MM.1S (cell line): ENCODE measurements around the gene SLC17A7.

Source experiments
- DNase-seq: peaks from one replicate; pipeline ENCODE4 v3.0.0-alpha.2; 2015
- H2AFZ ChIP-seq: fragments of 300-600 bp; sonication (generic); 2 replicates; pipeline ENCODE4 v1.6.0; 2016; ENCODE audit warnings: antibody characterized with exemption, low read length
- H3F3A ChIP-seq: fragments of 300-600 bp; sonication (generic); 2 replicates; pipeline ENCODE4 v1.6.1; 2016; ENCODE audit warnings: mild to moderate bottlenecking, antibody characterized with exemption, low read length, moderate library complexity, mixed read lengths; ENCODE audit not compliant: insufficient read depth
- H3K27ac ChIP-seq: fragments of 300-600 bp; sonication (generic); 2 replicates; pipeline ENCODE4 v1.5.1; 2016; ENCODE audit warnings: mild to moderate bottlenecking, low read length
- H3K27me3 ChIP-seq: fragments of 300-600 bp; sonication (generic); replicated peaks from 2 replicates; pipeline ENCODE4 v1.6.0; 2016; ENCODE audit warnings: low read length; ENCODE audit not compliant: insufficient read depth
- H3K36me3 ChIP-seq: fragments of 300-600 bp; sonication (generic); replicated peaks from 2 replicates; pipeline ENCODE4 v1.6.1; 2016; ENCODE audit warnings: mild to moderate bottlenecking, low read length, mixed read lengths; ENCODE audit not compliant: insufficient read depth
- H3K4me1 ChIP-seq: fragments of 300-600 bp; sonication (generic); 2 replicates; pipeline ENCODE4 v1.6.1; 2016; ENCODE audit warnings: low read length, mixed read lengths
- H3K4me2 ChIP-seq: fragments of 300-600 bp; sonication (generic); 2 replicates; pipeline ENCODE4 v1.6.0; 2016; ENCODE audit warnings: low read depth, low read length
- H3K4me3 ChIP-seq: fragments of 300-600 bp; sonication (generic); 2 replicates; pipeline ENCODE4 v1.5.1; 2016; ENCODE audit warnings: low read length, mixed read lengths
- H3K79me2 ChIP-seq: fragments of 300-600 bp; sonication (generic); 2 replicates; pipeline ENCODE4 v1.6.1; 2016; ENCODE audit warnings: mixed run types, low read length, mixed read lengths
- H3K9ac ChIP-seq: fragments of 300-600 bp; sonication (generic); 2 replicates; pipeline ENCODE4 v1.6.1; 2016; ENCODE audit warnings: low read length, mixed read lengths
- H3K9me2 ChIP-seq: fragments of 300-600 bp; sonication (generic); replicated peaks from 2 replicates; pipeline ENCODE4 v1.6.1; 2016; ENCODE audit warnings: mild to moderate bottlenecking, low read length, mixed read lengths; ENCODE audit not compliant: insufficient read depth
- H3K9me3 ChIP-seq: fragments of 300-600 bp; sonication (generic); replicated peaks from 2 replicates; pipeline ENCODE4 v1.6.1; 2016; ENCODE audit warnings: mild to moderate bottlenecking, low read length, mixed read lengths; ENCODE audit not compliant: insufficient read depth
- H4K20me1 ChIP-seq: fragments of 300-600 bp; sonication (generic); 2 replicates; pipeline ENCODE4 v1.6.1; 2016; ENCODE audit warnings: mild to moderate bottlenecking, low read length, moderate library complexity, mixed read lengths; ENCODE audit not compliant: insufficient read depth
- EZH2 ChIP-seq: fragments of 300-600 bp; sonication (generic); optimal IDR thresholded peaks from 2 replicates; pipeline ENCODE3; 2017; ENCODE audit warnings: low read depth, mild to moderate bottlenecking, antibody characterized with exemption, low read length, mixed read lengths
- EZH2phosphoT487 ChIP-seq: fragments of 300-600 bp; sonication (generic); IDR thresholded peaks from 2 replicates; pipeline ENCODE4 v1.6.1; 2018; ENCODE audit warnings: antibody characterized with exemption, low read length
- TF ChIP-seq, protein P1 (sequence below): fragments of 300-600 bp; sonication (generic); IDR thresholded peaks from 2 replicates; pipeline ENCODE4 v1.5.1; 2016; ENCODE audit warnings: antibody characterized with exemption, low read length, mixed read lengths

The SLC17A7 gene

DNA sequence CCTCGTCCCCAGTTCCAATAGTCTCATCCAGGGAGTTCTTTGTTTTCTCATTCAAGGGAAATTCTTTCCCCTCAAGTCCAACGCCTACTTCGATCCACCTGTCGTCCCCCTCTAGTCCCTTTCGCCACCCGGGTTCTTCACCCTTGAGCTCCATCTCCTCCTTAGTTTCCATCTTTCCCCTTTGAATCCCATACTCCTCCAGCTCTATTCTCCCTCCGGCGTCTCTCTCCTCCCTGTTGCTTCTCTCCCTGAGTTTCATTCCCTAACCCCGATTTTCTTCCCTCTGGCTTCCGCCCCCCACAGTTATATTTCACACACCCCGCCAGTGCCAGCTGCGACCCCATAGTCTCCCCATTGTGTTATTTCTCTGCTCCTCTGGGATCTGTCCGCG is 628 bp upstream of the SLC17A7 start:
- Histone ChIP-seq H3K36me3 (no peaks in the 10 kb centered on the region), H2AFZ (no peak overlapping the region), H3K4me2 (peak overlapping the region; percentile 90; the same call in 1 of the 2 replicates), H3K9ac (no peak overlapping the region), H3F3A (peaks cover 2% of the 10 kb centered on the region; the same call in 1 of the 2 replicates), H3K9me2 (no peaks in the 10 kb centered on the region), H4K20me1 (no peaks in the 10 kb centered on the region), H3K27me3 (peaks cover 52% of the 10 kb centered on the region), H3K4me3 (no peak overlapping the region), H3K27ac (no peak overlapping the region), H3K4me1 (no peaks in the 10 kb centered on the region), H3K9me3 (no peaks in the 10 kb centered on the region), H3K79me2 (no peaks in the 10 kb centered on the region)
- DNase-seq: no peak
- TF ChIP-seq EZH2 (no peak), EZH2phosphoT487 (no peak)
- TF ChIP-seq, protein P1, sequence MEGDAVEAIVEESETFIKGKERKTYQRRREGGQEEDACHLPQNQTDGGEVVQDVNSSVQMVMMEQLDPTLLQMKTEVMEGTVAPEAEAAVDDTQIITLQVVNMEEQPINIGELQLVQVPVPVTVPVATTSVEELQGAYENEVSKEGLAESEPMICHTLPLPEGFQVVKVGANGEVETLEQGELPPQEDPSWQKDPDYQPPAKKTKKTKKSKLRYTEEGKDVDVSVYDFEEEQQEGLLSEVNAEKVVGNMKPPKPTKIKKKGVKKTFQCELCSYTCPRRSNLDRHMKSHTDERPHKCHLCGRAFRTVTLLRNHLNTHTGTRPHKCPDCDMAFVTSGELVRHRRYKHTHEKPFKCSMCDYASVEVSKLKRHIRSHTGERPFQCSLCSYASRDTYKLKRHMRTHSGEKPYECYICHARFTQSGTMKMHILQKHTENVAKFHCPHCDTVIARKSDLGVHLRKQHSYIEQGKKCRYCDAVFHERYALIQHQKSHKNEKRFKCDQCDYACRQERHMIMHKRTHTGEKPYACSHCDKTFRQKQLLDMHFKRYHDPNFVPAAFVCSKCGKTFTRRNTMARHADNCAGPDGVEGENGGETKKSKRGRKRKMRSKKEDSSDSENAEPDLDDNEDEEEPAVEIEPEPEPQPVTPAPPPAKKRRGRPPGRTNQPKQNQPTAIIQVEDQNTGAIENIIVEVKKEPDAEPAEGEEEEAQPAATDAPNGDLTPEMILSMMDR: no peak

DNA sequence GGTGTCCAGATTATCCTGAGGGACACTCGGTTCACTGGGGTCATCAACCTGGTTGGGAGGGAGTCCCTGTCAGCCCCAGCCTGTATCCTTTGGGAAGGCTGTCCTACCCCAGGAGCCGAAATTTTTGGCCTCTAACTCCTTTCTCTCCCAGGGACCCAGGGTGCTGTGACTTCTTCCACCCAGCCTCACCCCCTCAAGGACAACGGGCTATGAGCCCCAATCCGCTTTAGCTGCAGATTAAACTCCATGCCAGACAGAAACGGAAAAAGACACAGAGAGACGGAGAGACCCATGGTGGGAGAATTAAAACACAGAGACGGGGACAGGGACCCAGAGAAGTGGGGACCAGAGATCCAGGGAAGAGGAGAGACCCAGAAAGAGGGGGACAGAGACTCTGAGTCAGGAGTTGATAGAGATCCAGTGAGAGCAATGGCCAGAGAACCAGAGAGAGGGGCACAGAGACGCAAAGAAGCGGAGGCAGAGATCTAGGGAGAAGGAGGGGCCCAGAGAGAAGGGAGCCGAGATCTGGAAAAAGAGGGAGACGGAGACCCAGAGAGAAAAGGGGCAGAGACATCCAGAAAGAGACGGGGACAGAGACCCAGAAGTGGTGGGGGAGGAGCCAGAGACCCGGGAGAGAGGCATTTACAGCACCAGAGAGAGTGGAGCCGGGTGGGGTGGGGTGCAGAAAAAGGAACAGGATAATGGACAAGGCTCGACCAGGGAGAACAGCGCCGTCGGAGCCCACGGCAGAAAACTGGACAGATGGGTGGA is 703 bp downstream of the SLC17A7 start:
- Histone ChIP-seq H3K9me3 (no peaks in the 10 kb centered on the region), H3K9me2 (no peaks in the 10 kb centered on the region), H2AFZ (no peak overlapping the region), H3K27me3 (peaks cover 65% of the 10 kb centered on the region), H3K4me2 (no peak overlapping the region), H3F3A (no peaks in the 10 kb centered on the region), H3K4me1 (no peaks in the 10 kb centered on the region), H3K36me3 (no peaks in the 10 kb centered on the region), H3K4me3 (no peak overlapping the region), H3K9ac (no peak overlapping the region), H3K27ac (no peak overlapping the region), H4K20me1 (no peaks in the 10 kb centered on the region), H3K79me2 (no peaks in the 10 kb centered on the region)
- no peak for DNase-seq
- TF ChIP-seq EZH2phosphoT487 (no peak), EZH2 (no peak)
- TF ChIP-seq, protein P1: no peak

DNA sequence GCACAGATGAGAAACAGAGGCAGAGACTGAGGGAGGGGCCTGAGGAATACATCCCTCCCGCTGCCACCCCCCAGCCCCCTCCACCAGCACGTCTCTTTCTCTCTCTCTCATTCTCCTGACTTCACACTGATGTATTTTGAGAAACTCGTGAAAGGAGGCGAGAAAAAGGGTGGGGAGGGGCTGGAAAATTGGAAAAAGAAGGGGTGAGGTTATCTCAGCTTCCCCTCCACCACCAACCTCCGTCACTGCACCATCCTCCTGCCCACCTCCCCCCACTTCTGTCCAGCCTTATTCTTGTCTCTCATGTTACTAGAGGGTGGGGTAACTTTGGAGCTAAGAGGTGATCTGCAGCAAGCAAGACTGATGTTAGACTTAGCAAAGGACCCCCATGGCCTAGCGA is 1.5 kb downstream of the SLC17A7 start:
- Histone ChIP-seq H3K4me1 (no peaks in the 10 kb centered on the region), H3K9me2 (no peaks in the 10 kb centered on the region), H3K4me3 (no peak overlapping the region), H2AFZ (no peak overlapping the region), H3K9ac (no peak overlapping the region), H3K4me2 (no peak overlapping the region), H3K27ac (no peak overlapping the region), H3K9me3 (no peaks in the 10 kb centered on the region), H4K20me1 (no peaks in the 10 kb centered on the region), H3K27me3 (peaks cover 73% of the 10 kb centered on the region), H3K36me3 (no peaks in the 10 kb centered on the region), H3F3A (no peaks in the 10 kb centered on the region), H3K79me2 (no peaks in the 10 kb centered on the region)
- DNase-seq: no peak
- TF ChIP-seq EZH2 (no peak), EZH2phosphoT487 (no peak)
- TF ChIP-seq, protein P1: no peak
